Bronchial epithelial cell (primary cell): ENCODE measurements around the gene BRK1. TPM values are rescaled to one million over a fixed set of nuclear protein-coding genes. Genes with fewer than 3 reads are reported as not detected.
"Not testable (repeated sequence)": the region's sequence is repeated elsewhere in the genome, so short reads cannot be mapped to it uniquely, and the experiment has no call there.

Source experiments
- DNase-seq: peaks from one replicate; pipeline ENCODE4 v3.0.0-alpha.2; 2010; ENCODE audit warnings: low read depth
- FAIRE-seq: peaks from 2 replicates; lab custom pipeline; 2011; peaks lifted over from hg19 to GRCh38; lab: Jason Lieb, UNC
- H3K27me3 ChIP-seq: 2 replicates; pipeline ENCODE4 v1.5.1; 2011; ENCODE audit warnings: low read length; ENCODE audit not compliant: control insufficient read depth, insufficient read depth
- H3K36me3 ChIP-seq: 2 replicates; pipeline ENCODE4 v1.5.1; 2011; ENCODE audit warnings: low read length; ENCODE audit not compliant: control insufficient read depth, insufficient read depth
- H3K4me3 ChIP-seq: 2 replicates; pipeline ENCODE4 v1.5.1; 2011; ENCODE audit warnings: mild to moderate bottlenecking, low read depth, low read length, control low read depth
- total RNA-seq: library from RNA; depleted of rRNA; stranded (reverse); fragments of >200 nt; gene quantifications from 2 replicates; pipeline ENCODE4 v1.2.1, GENCODE V29; 2014
- TF ChIP-seq, protein P1 (sequence below): IDR thresholded peaks from 2 replicates; pipeline ENCODE4 v1.5.1; 2011; ENCODE audit warnings: mild to moderate bottlenecking, moderate library complexity, low read length, control low read depth, inconsistent platforms; ENCODE audit not compliant: insufficient read depth, severe bottlenecking

Gene BRK1
- total RNA-seq, 1 donor from 2014 or later: 72.1 TPM

DNA sequence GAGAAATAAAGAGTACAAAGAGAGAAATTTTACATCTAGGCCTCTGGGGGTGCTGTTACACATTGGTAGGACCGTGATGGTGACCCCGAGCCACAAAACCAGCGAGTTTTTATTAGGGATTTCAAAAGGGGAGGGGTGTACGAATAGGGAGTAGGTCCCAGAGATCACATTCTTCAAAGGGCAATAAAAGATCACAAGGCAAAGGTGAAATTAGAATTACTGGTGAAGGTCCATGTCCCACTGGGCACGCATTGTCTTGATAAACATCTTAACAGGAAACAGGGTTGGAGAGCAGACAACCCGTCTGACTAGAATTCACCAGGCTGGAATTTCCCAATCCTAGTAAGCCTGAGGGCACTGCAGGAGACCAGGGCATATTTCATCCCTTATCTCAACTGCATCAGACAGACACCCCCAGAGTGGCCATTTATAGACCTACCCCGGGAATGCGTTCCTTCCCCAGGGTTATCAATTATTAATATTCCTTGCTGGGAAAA, 53.6 kb downstream of the BRK1 start:
- DNase-seq (no peak), FAIRE-seq (no peak)
- TF ChIP-seq, protein P1, sequence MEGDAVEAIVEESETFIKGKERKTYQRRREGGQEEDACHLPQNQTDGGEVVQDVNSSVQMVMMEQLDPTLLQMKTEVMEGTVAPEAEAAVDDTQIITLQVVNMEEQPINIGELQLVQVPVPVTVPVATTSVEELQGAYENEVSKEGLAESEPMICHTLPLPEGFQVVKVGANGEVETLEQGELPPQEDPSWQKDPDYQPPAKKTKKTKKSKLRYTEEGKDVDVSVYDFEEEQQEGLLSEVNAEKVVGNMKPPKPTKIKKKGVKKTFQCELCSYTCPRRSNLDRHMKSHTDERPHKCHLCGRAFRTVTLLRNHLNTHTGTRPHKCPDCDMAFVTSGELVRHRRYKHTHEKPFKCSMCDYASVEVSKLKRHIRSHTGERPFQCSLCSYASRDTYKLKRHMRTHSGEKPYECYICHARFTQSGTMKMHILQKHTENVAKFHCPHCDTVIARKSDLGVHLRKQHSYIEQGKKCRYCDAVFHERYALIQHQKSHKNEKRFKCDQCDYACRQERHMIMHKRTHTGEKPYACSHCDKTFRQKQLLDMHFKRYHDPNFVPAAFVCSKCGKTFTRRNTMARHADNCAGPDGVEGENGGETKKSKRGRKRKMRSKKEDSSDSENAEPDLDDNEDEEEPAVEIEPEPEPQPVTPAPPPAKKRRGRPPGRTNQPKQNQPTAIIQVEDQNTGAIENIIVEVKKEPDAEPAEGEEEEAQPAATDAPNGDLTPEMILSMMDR: no peak
- H3K27me3 ChIP-seq: no peaks in the 10 kb centered on the region
- H3K4me3 ChIP-seq: no peak overlapping the region
- no peaks in the 10 kb centered on the region for H3K36me3 ChIP-seq

DNA sequence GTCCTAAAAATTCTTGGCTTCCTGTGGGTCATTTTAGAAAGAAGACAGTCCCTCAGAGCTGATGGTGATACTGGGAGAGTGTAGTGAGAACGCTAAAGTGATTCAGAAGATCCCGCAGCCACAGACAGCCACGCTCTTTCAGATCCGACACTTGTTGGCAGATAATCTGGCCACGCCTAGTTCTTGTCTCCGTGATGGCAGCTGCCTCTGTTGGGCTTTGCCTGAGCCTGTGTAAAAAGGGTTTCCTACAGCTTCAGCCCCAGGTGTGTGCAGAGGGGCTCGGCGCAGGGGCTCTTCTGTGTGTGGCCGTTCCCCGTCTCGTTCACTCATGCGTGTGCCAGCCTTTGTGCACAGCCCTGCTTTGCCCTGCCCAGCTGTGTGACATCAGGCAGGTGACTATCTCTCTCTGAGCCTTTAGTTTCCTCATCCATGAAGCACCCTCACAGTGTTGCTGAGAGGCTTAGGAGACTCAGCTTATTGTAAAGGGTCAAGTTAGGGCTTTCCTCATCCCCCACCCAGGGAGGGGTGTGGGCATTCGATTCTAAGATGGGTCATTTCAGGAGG, 55.5 kb downstream of the BRK1 start:
- Histone ChIP-seq H3K27me3 (no peaks in the 10 kb centered on the region), H3K4me3 (no peak overlapping the region), H3K36me3 (no peaks in the 10 kb centered on the region)
- no peak for FAIRE-seq
- no peak for DNase-seq
- TF ChIP-seq, protein P1: no peak

- TF ChIP-seq, protein P1: no peak
- Histone ChIP-seq H3K4me3 (no peak overlapping the region), H3K27me3 (no peaks in the 10 kb centered on the region), H3K36me3 (peaks cover 2% of the 10 kb centered on the region)
- no peak for FAIRE-seq
- DNase-seq: no peak
These were observed 57.8 kb downstream of the BRK1 start for GRCh38 chr3:10173095-10173925.

GRCh38 chr3:10173926-10174435, 58.5 kb downstream of the BRK1 start:
- FAIRE-seq: no peak
- H3K36me3 ChIP-seq: peaks cover 2% of the 10 kb centered on the region
- DNase-seq: no peak
- no peak overlapping the region for H3K4me3 ChIP-seq
- no peaks in the 10 kb centered on the region for H3K27me3 ChIP-seq
- TF ChIP-seq, protein P1: no peak

GRCh38 chr3:10175334-10175733, 59.9 kb downstream of the BRK1 start:
- not testable (repeated sequence) for H3K4me3 ChIP-seq, FAIRE-seq, H3K27me3 ChIP-seq, DNase-seq, H3K36me3 ChIP-seq

- not testable (repeated sequence) for FAIRE-seq, H3K27me3 ChIP-seq, H3K4me3 ChIP-seq, H3K36me3 ChIP-seq, DNase-seq
These were observed 60.7 kb downstream of the BRK1 start for GRCh38 chr3:10176150-10176549.

Other genes with a start within 250 kb of the BRK1 start
- gene CIDEC, start 235.4 kb upstream of the BRK1 start, total RNA-seq: not detected in 2 replicates
- 24.5 and 35.5 TPM in 2 replicates for gene JAGN1, start 225.1 kb upstream of the BRK1 start, total RNA-seq
- gene IL17RE, start 212.8 kb upstream of the BRK1 start, total RNA-seq: 0.53 and 2.6 TPM in 2 replicates
- 21.1 and 31.7 TPM in 2 replicates for gene IL17RC, start 198.6 kb upstream of the BRK1 start, total RNA-seq
- gene CRELD1, start 181.8 kb upstream of the BRK1 start, total RNA-seq: 22.1 and 35.8 TPM in 2 replicates
- 0.26 and 0.38 TPM in 2 replicates for gene PRRT3, start 163.3 kb upstream of the BRK1 start, total RNA-seq
- 48.1 and 49.5 TPM in 2 replicates for gene EMC3, start 128.8 kb upstream of the BRK1 start, total RNA-seq
- gene FANCD2, start 89.2 kb upstream of the BRK1 start, total RNA-seq: 2.1 and 2.6 TPM in 2 replicates
- gene FANCD2OS, start 7.4 kb upstream of the BRK1 start, total RNA-seq: not detected in 2 replicates
- gene VHL, start 26.1 kb downstream of the BRK1 start, total RNA-seq: 47.0 and 47.4 TPM in 2 replicates
- gene IRAK2, start 49.2 kb downstream of the BRK1 start, total RNA-seq: 4.7 and 5.5 TPM in 2 replicates
- 7.9 and 8.2 TPM in 2 replicates for gene TATDN2, start 132.8 kb downstream of the BRK1 start, total RNA-seq
- gene GHRL, start 177.3 kb downstream of the BRK1 start, total RNA-seq: 0.13 TPM in 1 of 2 replicates, not detected in the other
- 177 and 188 TPM in 2 replicates for gene SEC13, start 205.4 kb downstream of the BRK1 start, total RNA-seq